NCI-H128 (cell line): ENCODE results near the gene BTF3.
"Not testable (repeated sequence)": the region's sequence is repeated elsewhere in the genome, so short reads cannot be mapped to it uniquely, and the experiment has no call there.

Experiments used
- DNase-seq: peaks from one replicate; lab custom pipeline; 2025; ENCODE audit not compliant: unreplicated experiment; lab: John Stamatoyannopoulos, UW

The BTF3 gene

GRCh38 chr5:73485715-73486114, 12.5 kb upstream of the BTF3 start:
- DNase-seq: no peak

- no peak for DNase-seq
Measured at GRCh38 chr5:73486119-73486899, 11.9 kb upstream of the BTF3 start.

- DNase-seq: not testable (repeated sequence)
Measured at GRCh38 chr5:73487257-73487656, 11.0 kb upstream of the BTF3 start.

GRCh38 chr5:73487815-73488214, 10.4 kb upstream of the BTF3 start:
- no peak for DNase-seq

GRCh38 chr5:73488806-73489205, 9.4 kb upstream of the BTF3 start:
- DNase-seq: no peak

- no peak for DNase-seq
Measured at GRCh38 chr5:73490088-73490487, 8.2 kb upstream of the BTF3 start.

GRCh38 chr5:73491155-73491554, 7.1 kb upstream of the BTF3 start:
- no peak for DNase-seq

GRCh38 chr5:73493421-73493820, 4.8 kb upstream of the BTF3 start:
- no peak for DNase-seq

GRCh38 chr5:73494721-73495120, 3.5 kb upstream of the BTF3 start:
- DNase-seq: no peak

GRCh38 chr5:73495772-73496335, 2.4 kb upstream of the BTF3 start:
- DNase-seq: no peak

- DNase-seq: no peak
Measured at GRCh38 chr5:73496984-73497457, 1.2 kb upstream of the BTF3 start.

GRCh38 chr5:73497497-73498056, 665 bp upstream of the BTF3 start:
- no peak for DNase-seq

- no peak for DNase-seq
Measured at GRCh38 chr5:73499187-73499586, 945 bp downstream of the BTF3 start.

GRCh38 chr5:73499756-73500155, 1.5 kb downstream of the BTF3 start:
- DNase-seq: no peak

GRCh38 chr5:73501406-73501805, 3.2 kb downstream of the BTF3 start:
- no peak for DNase-seq

GRCh38 chr5:73506459-73506955, 8.3 kb downstream of the BTF3 start:
- no peak for DNase-seq

GRCh38 chr5:73507062-73507461, 8.8 kb downstream of the BTF3 start:
- DNase-seq: no peak

- not testable (repeated sequence) for DNase-seq
Measured at GRCh38 chr5:73508521-73508920, 10.3 kb downstream of the BTF3 start.

- DNase-seq: no peak
Measured at GRCh38 chr5:73513996-73514395, 15.8 kb downstream of the BTF3 start.

GRCh38 chr5:73514418-73514817, 16.2 kb downstream of the BTF3 start:
- no peak for DNase-seq

- no peak for DNase-seq
Measured at GRCh38 chr5:73515232-73515631, 17.0 kb downstream of the BTF3 start.
